Sigmoid colon (tissue), 7 donors: ENCODE data around the gene SLC17A7. TPM values are rescaled to one million over a fixed set of nuclear protein-coding genes. Genes with fewer than 3 reads are reported as not detected.

Experiments used
- DNase-seq: peaks from one replicate; pipeline ENCODE4 v3.0.0-alpha.2; 2019
- H3K27ac ChIP-seq, 4 donors: fragments of 200-600 bp; sonication (generic); one replicate each; pipeline ENCODE4 v1.5.1; 2016 to 2019; ENCODE audit warnings: mild to moderate bottlenecking in 1 of 4
- H3K27me3 ChIP-seq, 3 donors: fragments of 200-600 bp; sonication (generic); one replicate each; pipeline ENCODE4 v1.5.1; 2019; ENCODE audit warnings: mild to moderate bottlenecking in 1 of 3
- H3K36me3 ChIP-seq, 4 donors: fragments of 200-600 bp; sonication (generic); one replicate each; pipeline ENCODE4 v1.5.1; 2016 to 2019
- H3K4me1 ChIP-seq, 4 donors: fragments of 200-600 bp; sonication (generic); one replicate each; pipeline ENCODE4 v1.5.1; 2017 to 2019
- H3K4me3 ChIP-seq, 4 donors: fragments of 200-600 bp; sonication (generic); one replicate each; pipeline ENCODE4 v1.5.1; 2017 to 2019; ENCODE audit warnings: mild to moderate bottlenecking in 2 of 4, moderate library complexity in 1 of 4
- H3K9me3 ChIP-seq, 4 donors: fragments of 200-600 bp in 3 of 4; sonication (generic) in 3 of 4; one replicate each; pipeline versions ENCODE4 v1.5.1 to v1.6.1; 2013 to 2019
- CTCF ChIP-seq, 4 experiments: fragments of 450-650 bp in 3 of 4; fragments of 200-600 bp in 1 of 4; IDR thresholded peaks; one replicate each; pipeline ENCODE4 v1.5.1; 2016 to 2019; ENCODE audit warnings: antibody characterized with exemption in 4 of 4, mild to moderate bottlenecking in 3 of 4, moderate library complexity in 2 of 4
- EP300 ChIP-seq, 4 donors: sonication (generic); formaldehyde crosslinking; IDR thresholded peaks; one replicate each; pipeline ENCODE4 v1.6.1; 2017; ENCODE audit warnings: antibody characterized with exemption in 4 of 4
- POLR2A ChIP-seq, 2 donors: fragments of 450-650 bp; IDR thresholded peaks; one replicate each; pipeline ENCODE4 v1.6.1; 2016; ENCODE audit warnings: antibody characterized with exemption in 2 of 2, mild to moderate bottlenecking in 2 of 2, moderate library complexity in 2 of 2
- POLR2AphosphoS5 ChIP-seq, 4 donors: sonication (generic); formaldehyde crosslinking; IDR thresholded peaks; one replicate each; pipeline ENCODE4 v1.6.1; 2017; ENCODE audit warnings: antibody characterized with exemption in 4 of 4
- WGBS, 2 donors: extraction: QIAGEN DNeasy Blood & Tissue Kit; methylation state at CpG; one replicate each; pipeline ENCODE4 v1.1.7; 2013; 5-methylcytosine and 5-hydroxymethylcytosine counted together
- intact Hi-C: fragments of 100-400 bp; cut with DNase I; formaldehyde crosslinking; loops from one replicate; pipeline ENCODE4 v1.15.1; 2023
- polyA plus RNA-seq, 3 donors: library from polyadenylated mRNA; stranded (reverse); fragments of 200-250 nt; gene quantifications; one replicate each; pipeline ENCODE4 v1.2.3, GENCODE V29; 2013
- total RNA-seq, 4 donors: library from RNA; depleted of rRNA; stranded (reverse); fragments of >200 nt; gene quantifications; one replicate each; pipeline ENCODE4 v1.1.0, GENCODE V29; 2016
- donor health status: healthy with polysubstance abuse.
- donor health status: Bipolar disorder and iron deficiency.
- donor health status: healthy.

SLC17A7 gene
- 1 to 10 TPM in 1 of 4 donors, under 1 TPM in 2, not detected in 1; 0.28 to 1.4 (median 0.82) TPM for total RNA-seq
- 1 to 10 TPM in 1 of 3 donors, under 1 TPM in 2; 0.23 to 1.8 (median 0.41) TPM for polyA plus RNA-seq

- H3K9me3 ChIP-seq: no peaks in the 10 kb centered on the region
- H3K36me3 ChIP-seq: peaks cover 0 to 5% (median 0%) of the 10 kb centered on the region in 4 donors
- no peak for TF ChIP-seq CTCF (IDR thresholded peaks at IDR 0.05)
- TF ChIP-seq POLR2A (IDR thresholded peaks at IDR 0.05): no peak
- no peak for TF ChIP-seq POLR2AphosphoS5 (IDR thresholded peaks at IDR 0.05)
- TF ChIP-seq EP300 (IDR thresholded peaks at IDR 0.05): no peak
- 5 to 6% methylated on average over 56 of the region's 56 CpGs for WGBS, 2 donors
- H3K27ac ChIP-seq: peak within 1 kb of the TSS in 3 of 4 donors; percentile 69 to 91 (median 77)
- peaks cover 25 to 68% (median 63%) of the 10 kb centered on the region in 3 donors for H3K27me3 ChIP-seq
- H3K4me1 ChIP-seq: peaks cover 0 to 24% (median 17%) of the 10 kb centered on the region in 4 donors
- intact Hi-C loops: loop anchor here (5.0 kb wide), 1 partner anchor 174 kb away; no protein-coding TSS in a partner anchor
- peak; percentile 86 for DNase-seq
- peak within 1 kb of the TSS in 3 of 4 donors; percentile 47 to 69 (median 63) for H3K4me3 ChIP-seq
Observed at GRCh38 chr19:49441210-49441959, at the start of gene SLC17A7. SLC17A7 (minus strand) TSS chr19:49441527; CDS start chr19:49441379, 148 bp downstream.

GRCh38 chr19:49490287-49491029 lies 49.1 kb upstream of the SLC17A7 start:
- Histone ChIP-seq H3K27me3 (no peaks in the 10 kb centered on the region), H3K36me3 (peaks cover 18 to 41% (median 33%) of the 10 kb centered on the region in 4 donors), H3K27ac (peak overlapping the region in 3 of 4 donors; percentile 89 to 94 (median 93)), H3K4me1 (peaks cover 0 to 41% (median 31%) of the 10 kb centered on the region in 4 donors), H3K9me3 (no peaks in the 10 kb centered on the region), H3K4me3 (no peak overlapping the region)
- DNase-seq: no peak
- intact Hi-C loops: no loop called here
- WGBS, 2 donors: 78 to 89% methylated on average over 27 of the region's 27 CpGs
- TF ChIP-seq CTCF (IDR thresholded peaks at IDR 0.05): no peak
- no peak for TF ChIP-seq POLR2AphosphoS5 (IDR thresholded peaks at IDR 0.05)
- no peak for TF ChIP-seq EP300 (IDR thresholded peaks at IDR 0.05)

- H3K27me3 ChIP-seq: no peaks in the 10 kb centered on the region
- peaks cover 18 to 41% (median 33%) of the 10 kb centered on the region in 4 donors for H3K36me3 ChIP-seq
- no peak for TF ChIP-seq POLR2A (IDR thresholded peaks at IDR 0.05)
- TF ChIP-seq CTCF (IDR thresholded peaks at IDR 0.05): no peak
- TF ChIP-seq POLR2AphosphoS5 (IDR thresholded peaks at IDR 0.05): no peak
- no peak for TF ChIP-seq EP300 (IDR thresholded peaks at IDR 0.05)
- WGBS, 2 donors: 31 to 63% methylated on average over 15 of the region's 15 CpGs
- H3K9me3 ChIP-seq: no peaks in the 10 kb centered on the region
- peaks cover 0 to 37% (median 27%) of the 10 kb centered on the region in 4 donors for H3K4me1 ChIP-seq
- DNase-seq: no peak
- peak overlapping the region in 3 of 4 donors; percentile 70 to 96 (median 88) for H3K4me3 ChIP-seq
- intact Hi-C loops: no loop called here
- peak overlapping the region; percentile 89 to 94 (median 92) for H3K27ac ChIP-seq
Observed at GRCh38 chr19:49489601-49490167, 48.4 kb upstream of the SLC17A7 start.

GRCh38 chr19:49488863-49489537 lies 47.7 kb upstream of the SLC17A7 start:
- no peak for DNase-seq
- TF ChIP-seq POLR2A (IDR thresholded peaks at IDR 0.05): no peak
- TF ChIP-seq EP300 (IDR thresholded peaks at IDR 0.05): no peak
- TF ChIP-seq POLR2AphosphoS5 (IDR thresholded peaks at IDR 0.05): no peak
- TF ChIP-seq CTCF (IDR thresholded peaks at IDR 0.05): no peak
- Histone ChIP-seq H3K4me1 (peaks cover 0 to 37% (median 27%) of the 10 kb centered on the region in 4 donors), H3K9me3 (no peaks in the 10 kb centered on the region), H3K27me3 (no peaks in the 10 kb centered on the region), H3K27ac (peak overlapping the region; percentile 89 to 94 (median 92)), H3K36me3 (peaks cover 18 to 46% (median 33%) of the 10 kb centered on the region in 4 donors), H3K4me3 (peak overlapping the region; percentile 70 to 96 (median 92))
- intact Hi-C loops: no loop called here
- 5 to 20% methylated on average over 15 of the region's 15 CpGs for WGBS, 2 donors
